Left colon (tissue), 2 donors: ENCODE data around the gene SYT6. TPM values are rescaled to one million over a fixed set of nuclear protein-coding genes. Genes with fewer than 3 reads are reported as not detected.

ENCODE experiments used
- ATAC-seq: fragments of 200-7000 bp; cut with Tn5 transposase; one replicate; pipeline ENCODE4 v1.9.1; 2020; ENCODE audit warnings: mild to moderate bottlenecking, moderate library complexity
- DNase-seq, 2 donors: peaks; one replicate each; pipeline ENCODE4 v3.0.0-alpha.2; 2020
- intact Hi-C, 2 donors: fragments of 100-400 bp; cut with DNase I in 1 of 2; cut with micrococcal nuclease in 1 of 2; formaldehyde crosslinking; loops; one replicate each; pipeline versions ENCODE4 v1.11.2 to v1.14.0; 2022; cut with DNase I, micrococcal nuclease
- total RNA-seq, 2 donors: library from RNA; stranded (reverse); fragmentation: NEBNext Ultra II Directional; extraction: Animal tissue kit (Norgen Biotek cat#: 25700); gene quantifications; one replicate each; pipeline ENCODE4 v1.2.1, GENCODE V29; 2021
- donor health status: DM: no; HTN: no; CAD: no.
- donor health status: DM: yes; HTN: yes; CAD: no.

The SYT6 gene
- total RNA-seq, 2 donors from 2014 or later, result 0.14 TPM; not detected in 1

DNA sequence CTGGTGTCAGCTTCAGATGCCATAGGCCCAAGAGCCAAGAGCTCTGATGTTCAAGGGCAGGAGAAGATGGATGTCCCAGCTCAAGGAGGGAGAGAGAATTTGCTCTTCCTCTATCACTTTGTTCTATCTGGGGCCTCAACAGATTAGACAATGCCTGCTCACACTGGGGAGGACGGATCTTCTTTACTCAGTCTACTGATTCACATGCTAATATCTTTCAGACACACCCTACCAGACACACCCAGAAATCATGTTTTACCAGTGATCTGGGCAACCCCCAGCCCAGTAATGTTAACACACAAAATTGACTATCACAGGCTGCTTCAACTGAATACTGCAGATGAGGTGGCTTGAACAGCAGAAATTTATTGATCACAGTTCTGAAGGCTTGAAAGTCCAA is 105.4 kb downstream of the SYT6 start:
- ATAC-seq (no peak), DNase-seq (no peak)
- intact Hi-C loops, result no loop called here

DNA sequence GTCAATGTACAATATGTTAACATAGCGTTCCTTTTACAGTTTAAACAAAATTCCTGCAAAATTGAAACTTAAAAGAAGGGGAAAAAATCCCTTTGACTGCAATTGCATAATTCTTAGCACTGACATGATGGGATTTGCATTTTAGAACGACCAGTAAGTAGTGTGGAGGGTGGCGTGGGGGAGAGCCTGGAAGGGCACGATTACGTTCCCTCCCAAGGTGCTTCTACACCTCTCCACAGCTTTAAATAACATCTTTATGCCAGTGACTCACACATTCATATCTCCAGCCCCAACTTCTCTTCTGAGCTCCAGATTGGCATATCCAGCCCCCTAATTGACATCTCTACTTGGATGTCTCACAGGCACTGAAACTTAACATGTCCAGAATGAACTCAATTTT is 110.1 kb downstream of the SYT6 start:
- intact Hi-C loops, result no loop called here

DNA sequence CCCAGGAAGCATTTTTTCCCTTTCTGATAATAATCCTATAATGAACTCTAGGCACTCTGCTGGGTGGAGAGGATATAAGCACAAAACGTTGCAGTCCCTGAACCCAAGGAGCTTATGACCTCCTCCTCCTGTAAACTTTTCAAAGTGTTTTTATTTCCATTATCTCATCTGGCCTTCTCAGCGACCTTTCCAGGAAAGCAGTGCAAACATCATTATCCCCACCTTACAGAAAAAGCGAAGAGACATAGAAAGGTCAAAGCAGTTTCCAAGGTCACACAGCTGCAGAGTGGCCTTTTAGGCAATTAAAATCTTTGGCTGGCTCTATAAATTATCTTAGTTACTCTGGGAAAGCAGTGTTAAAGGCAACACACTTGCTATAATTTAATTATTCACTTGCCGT is 110.6 kb downstream of the SYT6 start:
- no peak for DNase-seq
- intact Hi-C loops, result no loop called here
- no peak for ATAC-seq

More for the DNA sequence above, 110.1 kb downstream of the SYT6 start:
- ATAC-seq (no peak), DNase-seq (no peak)

DNA sequence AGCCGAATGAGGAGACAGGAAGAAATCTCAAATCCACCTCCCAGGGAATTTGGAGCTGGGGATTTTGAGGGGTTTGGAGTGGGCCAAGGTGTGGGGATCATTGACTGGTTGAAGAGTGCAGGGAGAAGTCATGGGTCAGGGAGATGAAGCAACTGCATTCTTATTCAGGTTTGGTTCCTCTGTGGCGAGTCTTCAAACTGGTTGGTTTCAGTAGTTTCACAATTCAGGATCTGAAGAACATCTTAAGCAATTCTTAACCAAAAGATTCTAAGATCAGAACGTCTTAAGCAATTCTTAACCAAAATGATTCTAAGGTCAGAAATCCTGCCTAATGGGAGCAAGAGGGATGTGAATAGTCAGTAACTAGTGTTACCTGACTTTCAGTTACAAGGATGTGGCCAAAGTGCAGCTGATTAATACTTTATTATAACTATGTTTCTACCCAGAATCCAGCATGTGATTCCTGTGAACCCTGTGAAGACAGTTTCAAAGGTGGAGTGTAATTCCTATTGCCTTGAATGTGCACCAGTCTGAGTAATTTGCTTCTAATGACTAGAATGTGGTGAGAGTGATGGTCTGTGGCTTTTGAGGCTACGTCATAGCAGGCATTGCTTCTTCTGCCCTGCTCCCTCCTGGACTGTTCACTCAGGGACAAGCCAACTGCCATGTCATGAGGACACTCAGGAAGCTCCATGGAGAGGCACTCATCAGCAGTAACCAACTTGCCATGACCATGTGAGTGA is 113.2 kb downstream of the SYT6 start:
- DNase-seq (no peak), ATAC-seq (no peak)
- intact Hi-C loops, result no loop called here

Other genes with a start within 250 kb of the SYT6 start
- gene AP4B1, start 249.1 kb downstream of the SYT6 start, total RNA-seq, result 10 to 100 TPM; 19.0 to 22.6 TPM
- gene DCLRE1B, start 248.5 kb downstream of the SYT6 start, total RNA-seq, result 1 to 10 TPM; 3.0 to 4.2 TPM
- 10 to 100 TPM; 67.4 to 68.2 TPM for gene HIPK1, start 224.5 kb downstream of the SYT6 start, total RNA-seq
- gene OLFML3, start 174.4 kb downstream of the SYT6 start, total RNA-seq, result 10 to 100 TPM in 1 of 2 donors, 1 to 10 TPM in 1; 4.1 to 23.5 TPM